A673 (cell line): ENCODE data around the gene CCDC57. TPM values are rescaled to one million over a fixed set of nuclear protein-coding genes. Genes with fewer than 3 reads are reported as not detected.

Experiments
- BruUV-seq: library from RNA; stranded (reverse); fragments of 400-500 nt; replicated peaks from 2 replicates; lab custom pipeline; 2021; lab: Mats Ljungman, UMichigan
- CTCF ChIA-PET: fragments of 300-600 bp; sonication (Branson Sonifier 250); formaldehyde crosslinking; loops from one replicate; lab custom pipeline; 2022; ENCODE audit warnings: antibody characterized with exemption; lab: Charles Lee
- POLR2A ChIA-PET: fragments of 300-600 bp; sonication (Branson Sonifier 250); formaldehyde crosslinking; loops from one replicate; lab custom pipeline; 2022; ENCODE audit warnings: antibody characterized with exemption; ENCODE audit not compliant: low non-redundant PET; lab: Charles Lee
- DNase-seq: peaks from one replicate; pipeline ENCODE4 v3.0.0-alpha.2; 2015; ENCODE audit warnings: low spot score
- H3K27ac ChIP-seq: fragments of 200-600 bp; sonication (generic); 2 replicates; pipeline ENCODE4 v1.5.1; 2016; ENCODE audit warnings: mixed run types, low read depth, mild to moderate bottlenecking, mixed read lengths, antibody characterized with exemption, low read length; ENCODE audit not compliant: poor library complexity, severe bottlenecking
- H3K27me3 ChIP-seq: fragments of 200-600 bp; sonication (generic); replicated peaks from 2 replicates; pipeline ENCODE4 v1.6.1; 2017; ENCODE audit warnings: mixed run types, low read depth, mild to moderate bottlenecking, mixed read lengths, antibody characterized with exemption, low read length; ENCODE audit not compliant: insufficient read depth, poor library complexity
- H3K36me3 ChIP-seq: fragments of 200-600 bp; sonication (generic); 2 replicates; pipeline ENCODE4 v1.6.1; 2016; ENCODE audit warnings: mixed run types, mild to moderate bottlenecking, mixed read lengths, antibody characterized with exemption, low read length; ENCODE audit not compliant: insufficient read depth, poor library complexity, severe bottlenecking
- H3K4me1 ChIP-seq: fragments of 200-600 bp; sonication (generic); 2 replicates; pipeline ENCODE4 v1.6.1; 2017; ENCODE audit warnings: mixed run types, mild to moderate bottlenecking, mixed read lengths, antibody characterized with exemption, low read length; ENCODE audit not compliant: insufficient read depth, poor library complexity, severe bottlenecking
- H3K4me3 ChIP-seq: fragments of 200-600 bp; sonication (generic); 2 replicates; pipeline ENCODE4 v1.5.1; 2016; ENCODE audit warnings: low read depth, mixed run types, mild to moderate bottlenecking, mixed read lengths, low read length; ENCODE audit not compliant: poor library complexity, severe bottlenecking
- H3K9me3 ChIP-seq: fragments of 200-600 bp; sonication (generic); 2 replicates; pipeline ENCODE4 v1.6.1; 2016; ENCODE audit warnings: mixed run types, low read depth, mild to moderate bottlenecking, mixed read lengths, antibody characterized with exemption, low read length; ENCODE audit not compliant: poor library complexity, severe bottlenecking
- CTCF ChIP-seq: fragments of 300-800, 200-600 bp; sonication (generic); conservative IDR thresholded peaks from 2 replicates; pipeline ENCODE4 v1.5.1; 2017; ENCODE audit warnings: low read depth, mild to moderate bottlenecking, antibody characterized with exemption, low read length, moderate library complexity, mixed read lengths
- EZH2 ChIP-seq: fragments of 200-600 bp; sonication (generic); IDR thresholded peaks from 2 replicates; pipeline ENCODE4 v1.6.1; 2017; ENCODE audit warnings: borderline replicate concordance, low read depth, mild to moderate bottlenecking, mixed read lengths, antibody characterized with exemption, low read length; ENCODE audit not compliant: poor library complexity, severe bottlenecking
- intact Hi-C: fragments of 100-400 bp; cut with micrococcal nuclease; formaldehyde crosslinking; loops from one replicate; pipeline ENCODE4 v1.10.0; 2022; ENCODE audit not compliant: unreplicated experiment
- total RNA-seq: library from RNA; stranded (reverse); gene quantifications from 2 replicates; pipeline ENCODE4 v1.2.3, GENCODE V29; 2021

The CCDC57 gene
- total RNA-seq, 1 experiment from 2014 or later = 43.6 TPM

GRCh38 chr17:82204831-82205719, 7.6 kb downstream of the CCDC57 start:
- Histone ChIP-seq H3K36me3 (no peaks in the 10 kb centered on the region), H3K9me3 (no peaks in the 10 kb centered on the region), H3K27me3 (no peaks in the 10 kb centered on the region), H3K4me1 (peaks cover 9% of the 10 kb centered on the region), H3K27ac (no peak overlapping the region), H3K4me3 (no peak overlapping the region)
- ChIA-PET POLR2A (no interaction called here), CTCF (interaction anchor here (0.9 to 1.0 kb wide), 3 partner anchors 9 to 220 kb away, joined by 3 read pairs; no protein-coding TSS in a partner anchor)
- TF ChIP-seq CTCF = no peak
- TF ChIP-seq EZH2 = no peak
- DNase-seq = no peak
- intact Hi-C loops = no loop called here
- no TSS peak for BruUV-seq

- CTCF ChIA-PET = interaction anchor here (0.6 kb wide), 1 partner anchor 191 kb away, joined by 3 read pairs; no protein-coding TSS in a partner anchor
- POLR2A ChIA-PET = no interaction called here
Observed at GRCh38 chr17:82203920-82204319, 8.7 kb downstream of the CCDC57 start.

DNA sequence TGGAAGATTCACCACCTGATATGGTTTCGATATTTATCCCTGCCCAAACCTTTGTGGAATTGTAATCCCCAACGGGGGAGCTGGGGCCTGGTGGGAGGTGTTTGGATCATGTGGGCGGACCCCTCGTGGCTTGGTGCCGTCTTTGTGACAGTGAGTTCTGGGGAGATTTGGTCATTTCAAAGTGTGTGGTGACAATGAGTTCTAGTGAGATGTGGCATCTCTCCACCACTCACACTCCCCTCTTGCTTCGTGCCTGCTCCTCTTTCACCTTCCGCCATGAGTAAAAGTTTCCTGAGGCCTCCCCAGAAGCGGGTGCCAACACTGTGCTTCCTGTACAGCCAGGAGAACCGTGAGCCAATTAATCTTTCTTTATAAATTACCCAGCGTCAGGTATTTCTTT, 9.7 kb downstream of the CCDC57 start:
- ChIA-PET CTCF (no interaction called here), POLR2A (no interaction called here)
- H3K9me3 ChIP-seq = no peaks in the 10 kb centered on the region
- peaks cover 2% of the 10 kb centered on the region for H3K36me3 ChIP-seq
- H3K4me1 ChIP-seq = peaks cover 9% of the 10 kb centered on the region
- H3K27me3 ChIP-seq = no peaks in the 10 kb centered on the region
- intact Hi-C loops = no loop called here
- DNase-seq = no peak
- H3K27ac ChIP-seq = no peak overlapping the region
- no peak overlapping the region for H3K4me3 ChIP-seq
- no TSS peak for BruUV-seq
- TF ChIP-seq EZH2 = no peak
- no peak for TF ChIP-seq CTCF

More at GRCh38 chr17:82203920-82204319, 8.7 kb downstream of the CCDC57 start:
- intact Hi-C loops = no loop called here
- H3K4me1 ChIP-seq = peaks cover 9% of the 10 kb centered on the region
- no peak overlapping the region for H3K27ac ChIP-seq
- no peaks in the 10 kb centered on the region for H3K9me3 ChIP-seq
- no TSS peak for BruUV-seq
- no peaks in the 10 kb centered on the region for H3K36me3 ChIP-seq
- no peak for DNase-seq
- no peak overlapping the region for H3K4me3 ChIP-seq
- no peaks in the 10 kb centered on the region for H3K27me3 ChIP-seq
- no peak for TF ChIP-seq CTCF
- TF ChIP-seq EZH2 = no peak
